A673 (cell line): ENCODE measurements around the gene FAM50B. TPM values are rescaled to one million over a fixed set of nuclear protein-coding genes. Genes with fewer than 3 reads are reported as not detected.

Experiments
- BruUV-seq: library from RNA; stranded (reverse); fragments of 400-500 nt; replicated peaks from 2 replicates; lab custom pipeline; 2021; lab: Mats Ljungman, UMichigan
- CTCF ChIA-PET: fragments of 300-600 bp; sonication (Branson Sonifier 250); formaldehyde crosslinking; loops from one replicate; lab custom pipeline; 2022; ENCODE audit warnings: antibody characterized with exemption; lab: Charles Lee
- POLR2A ChIA-PET: fragments of 300-600 bp; sonication (Branson Sonifier 250); formaldehyde crosslinking; loops from one replicate; lab custom pipeline; 2022; ENCODE audit warnings: antibody characterized with exemption; ENCODE audit not compliant: low non-redundant PET; lab: Charles Lee
- DNase-seq: peaks from one replicate; pipeline ENCODE4 v3.0.0-alpha.2; 2015; ENCODE audit warnings: low spot score
- H3K27ac ChIP-seq: fragments of 200-600 bp; sonication (generic); 2 replicates; pipeline ENCODE4 v1.5.1; 2016; ENCODE audit warnings: mixed run types, low read depth, mild to moderate bottlenecking, mixed read lengths, antibody characterized with exemption, low read length; ENCODE audit not compliant: poor library complexity, severe bottlenecking
- H3K27me3 ChIP-seq: fragments of 200-600 bp; sonication (generic); replicated peaks from 2 replicates; pipeline ENCODE4 v1.6.1; 2017; ENCODE audit warnings: mixed run types, low read depth, mild to moderate bottlenecking, mixed read lengths, antibody characterized with exemption, low read length; ENCODE audit not compliant: insufficient read depth, poor library complexity
- H3K36me3 ChIP-seq: fragments of 200-600 bp; sonication (generic); 2 replicates; pipeline ENCODE4 v1.6.1; 2016; ENCODE audit warnings: mixed run types, mild to moderate bottlenecking, mixed read lengths, antibody characterized with exemption, low read length; ENCODE audit not compliant: insufficient read depth, poor library complexity, severe bottlenecking
- H3K4me1 ChIP-seq: fragments of 200-600 bp; sonication (generic); 2 replicates; pipeline ENCODE4 v1.6.1; 2017; ENCODE audit warnings: mixed run types, mild to moderate bottlenecking, mixed read lengths, antibody characterized with exemption, low read length; ENCODE audit not compliant: insufficient read depth, poor library complexity, severe bottlenecking
- H3K4me3 ChIP-seq: fragments of 200-600 bp; sonication (generic); 2 replicates; pipeline ENCODE4 v1.5.1; 2016; ENCODE audit warnings: low read depth, mixed run types, mild to moderate bottlenecking, mixed read lengths, low read length; ENCODE audit not compliant: poor library complexity, severe bottlenecking
- H3K9me3 ChIP-seq: fragments of 200-600 bp; sonication (generic); 2 replicates; pipeline ENCODE4 v1.6.1; 2016; ENCODE audit warnings: mixed run types, low read depth, mild to moderate bottlenecking, mixed read lengths, antibody characterized with exemption, low read length; ENCODE audit not compliant: poor library complexity, severe bottlenecking
- CTCF ChIP-seq: fragments of 300-800, 200-600 bp; sonication (generic); conservative IDR thresholded peaks from 2 replicates; pipeline ENCODE4 v1.5.1; 2017; ENCODE audit warnings: low read depth, mild to moderate bottlenecking, antibody characterized with exemption, low read length, moderate library complexity, mixed read lengths
- EZH2 ChIP-seq: fragments of 200-600 bp; sonication (generic); IDR thresholded peaks from 2 replicates; pipeline ENCODE4 v1.6.1; 2017; ENCODE audit warnings: borderline replicate concordance, low read depth, mild to moderate bottlenecking, mixed read lengths, antibody characterized with exemption, low read length; ENCODE audit not compliant: poor library complexity, severe bottlenecking
- intact Hi-C: fragments of 100-400 bp; cut with micrococcal nuclease; formaldehyde crosslinking; loops from one replicate; pipeline ENCODE4 v1.10.0; 2022; ENCODE audit not compliant: unreplicated experiment
- total RNA-seq: library from RNA; stranded (reverse); gene quantifications from 2 replicates; pipeline ENCODE4 v1.2.3, GENCODE V29; 2021

FAM50B gene
- total RNA-seq, 1 experiment from 2014 or later: 10.1 TPM

- intact Hi-C loops: no loop called here
- CTCF ChIA-PET: no interaction called here
Observed at GRCh38 chr6:3872370-3872854, 23.2 kb downstream of the FAM50B start.

GRCh38 chr6:3873051-3873450 lies 23.9 kb downstream of the FAM50B start:
- intact Hi-C loops: no loop called here
- no TSS peak for BruUV-seq
- no peak overlapping the region for H3K4me3 ChIP-seq
- DNase-seq: no peak
- ChIA-PET POLR2A (no interaction called here), CTCF (no interaction called here)
- no peaks in the 10 kb centered on the region for H3K9me3 ChIP-seq
- TF ChIP-seq EZH2: no peak
- TF ChIP-seq CTCF: no peak
- H3K36me3 ChIP-seq: no peaks in the 10 kb centered on the region
- no peaks in the 10 kb centered on the region for H3K4me1 ChIP-seq
- no peak overlapping the region for H3K27ac ChIP-seq
- H3K27me3 ChIP-seq: no peaks in the 10 kb centered on the region

More at GRCh38 chr6:3872370-3872854, 23.2 kb downstream of the FAM50B start:
- no peak for DNase-seq
- TF ChIP-seq EZH2: no peak
- no peak for TF ChIP-seq CTCF
- POLR2A ChIA-PET: no interaction called here
- Histone ChIP-seq H3K36me3 (no peaks in the 10 kb centered on the region), H3K27ac (no peak overlapping the region), H3K9me3 (no peaks in the 10 kb centered on the region), H3K4me1 (no peaks in the 10 kb centered on the region), H3K4me3 (no peak overlapping the region), H3K27me3 (no peaks in the 10 kb centered on the region)
- BruUV-seq: no TSS peak

GRCh38 chr6:3874069-3874468 lies 24.9 kb downstream of the FAM50B start:
- Histone ChIP-seq H3K27ac (no peak overlapping the region), H3K4me1 (no peaks in the 10 kb centered on the region), H3K36me3 (no peaks in the 10 kb centered on the region), H3K27me3 (no peaks in the 10 kb centered on the region), H3K4me3 (no peak overlapping the region), H3K9me3 (no peaks in the 10 kb centered on the region)
- ChIA-PET POLR2A (no interaction called here), CTCF (no interaction called here)
- no TSS peak for BruUV-seq
- TF ChIP-seq EZH2: no peak
- TF ChIP-seq CTCF: no peak
- intact Hi-C loops: no loop called here
- no peak for DNase-seq
